ENCODE data around the gene ARHGEF10L.
A peak's percentile ranks its signal among the peaks of the same experiment; 100 is the strongest.

The ARHGEF10L gene

GRCh38 chr1:17527036-17527914 lies 12.2 kb upstream of the ARHGEF10L start:
- H3K4me1 ChIP-seq (ENCODE audit: control insufficient read depth, insufficient read depth, low read length) = peaks cover 19% of the 10 kb centered on the region
- no peak overlapping the region for H3K9ac ChIP-seq (ENCODE audit: low read length)

GRCh38 chr1:17529381-17529780 lies 10.1 kb upstream of the ARHGEF10L start:
- Histone ChIP-seq H3K4me3 (ENCODE audit: low read length) (no peak overlapping the region), H3K36me3 (ENCODE audit: control insufficient read depth, insufficient read depth, low read length) (no peaks in the 10 kb centered on the region), H3K27ac (ENCODE audit: low read depth, low read length) (no peak overlapping the region), H3K27me3 (ENCODE audit: control insufficient read depth, insufficient read depth, low read length) (no peaks in the 10 kb centered on the region), H3K9ac (ENCODE audit: low read length) (no peak overlapping the region), H3K4me1 (ENCODE audit: control insufficient read depth, insufficient read depth, low read length) (peaks cover 27% of the 10 kb centered on the region)

More at GRCh38 chr1:17527036-17527914, 12.2 kb upstream of the ARHGEF10L start:
- Histone ChIP-seq H3K27me3 (ENCODE audit: control insufficient read depth, insufficient read depth, low read length) (no peaks in the 10 kb centered on the region), H3K4me3 (ENCODE audit: low read length) (no peak overlapping the region), H3K27ac (ENCODE audit: low read depth, low read length) (peak overlapping the region; percentile 53), H3K36me3 (ENCODE audit: control insufficient read depth, insufficient read depth, low read length) (no peaks in the 10 kb centered on the region)

DNA sequence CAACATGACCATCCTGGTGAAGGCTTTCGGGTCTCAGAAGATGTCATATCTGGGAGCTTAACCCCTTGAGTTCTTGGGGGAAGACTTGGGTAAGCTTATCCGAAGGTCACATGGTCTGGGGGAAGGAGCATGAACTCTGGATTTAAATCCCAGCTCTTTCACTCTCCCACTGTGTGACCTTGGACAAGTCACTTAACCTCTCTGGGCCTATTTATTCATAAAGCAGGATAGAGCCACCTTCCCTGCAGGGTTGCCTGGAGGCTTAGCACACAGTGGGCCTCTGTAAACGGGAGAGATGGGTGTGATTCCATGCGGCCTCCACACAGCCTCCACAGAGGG lies 8.2 kb upstream of the ARHGEF10L start:
- Histone ChIP-seq H3K4me3 (ENCODE audit: low read length) (no peak overlapping the region), H3K27me3 (ENCODE audit: control insufficient read depth, insufficient read depth, low read length) (no peaks in the 10 kb centered on the region), H3K27ac (ENCODE audit: low read depth, low read length) (peak overlapping the region; percentile 79), H3K4me1 (ENCODE audit: control insufficient read depth, insufficient read depth, low read length) (peaks cover 27% of the 10 kb centered on the region), H3K9ac (ENCODE audit: low read length) (no peak overlapping the region), H3K36me3 (ENCODE audit: control insufficient read depth, insufficient read depth, low read length) (no peaks in the 10 kb centered on the region)

DNA sequence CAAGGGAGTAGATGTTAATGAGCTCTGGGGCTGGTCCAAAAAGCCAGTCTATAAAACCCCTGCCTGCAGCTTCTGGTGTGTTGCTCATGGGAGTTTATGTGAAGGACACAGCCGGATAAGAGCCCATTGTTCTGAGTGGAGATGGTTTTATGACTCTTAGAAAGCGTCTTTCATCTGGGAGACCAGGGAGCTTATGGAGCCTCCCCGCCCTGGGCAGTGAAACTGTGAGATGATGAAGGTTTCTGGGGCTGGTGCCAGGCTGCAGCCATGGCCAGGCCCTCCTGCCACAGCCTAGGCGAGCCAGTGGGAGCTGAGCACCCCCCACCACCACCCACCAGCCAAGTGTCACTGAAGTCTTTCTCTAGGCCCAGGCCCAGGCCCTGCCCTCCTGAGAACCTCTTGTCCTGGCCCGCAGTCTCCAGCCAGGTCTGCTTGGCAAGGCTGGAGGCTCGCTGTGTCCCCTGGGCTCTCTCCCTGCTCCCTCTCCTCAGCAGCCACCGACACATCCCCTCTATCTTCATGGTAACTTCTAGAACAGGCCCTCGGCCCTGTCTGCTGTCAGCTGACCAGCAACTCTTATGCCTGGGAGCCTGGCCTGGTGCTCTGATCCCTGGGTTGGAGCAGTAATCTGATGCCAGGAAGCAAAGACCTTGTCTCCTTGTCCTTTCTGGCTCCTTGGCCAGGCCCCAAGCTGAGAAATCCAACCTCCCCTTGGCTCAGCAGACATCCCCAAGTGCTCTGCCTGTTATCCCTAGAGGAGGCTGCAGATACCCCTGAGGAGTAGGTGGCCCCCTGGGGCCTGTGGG lies 7.6 kb upstream of the ARHGEF10L start:
- Histone ChIP-seq H3K36me3 (ENCODE audit: control insufficient read depth, insufficient read depth, low read length) (no peaks in the 10 kb centered on the region), H3K27me3 (ENCODE audit: control insufficient read depth, insufficient read depth, low read length) (no peaks in the 10 kb centered on the region), H3K27ac (ENCODE audit: low read depth, low read length) (peak overlapping the region; percentile 79), H3K4me3 (ENCODE audit: low read length) (no peak overlapping the region), H3K4me1 (ENCODE audit: control insufficient read depth, insufficient read depth, low read length) (peaks cover 26% of the 10 kb centered on the region), H3K9ac (ENCODE audit: low read length) (peak overlapping the region; percentile 34)

- no peak overlapping the region for H3K4me3 ChIP-seq (ENCODE audit: low read length)
- peaks cover 20% of the 10 kb centered on the region for H3K4me1 ChIP-seq (ENCODE audit: control insufficient read depth, insufficient read depth, low read length)
- no peaks in the 10 kb centered on the region for H3K36me3 ChIP-seq (ENCODE audit: control insufficient read depth, insufficient read depth, low read length)
- no peaks in the 10 kb centered on the region for H3K27me3 ChIP-seq (ENCODE audit: control insufficient read depth, insufficient read depth, low read length)
- peak overlapping the region; percentile 79 for H3K27ac ChIP-seq (ENCODE audit: low read depth, low read length)
- H3K9ac ChIP-seq (ENCODE audit: low read length) = no peak overlapping the region
Measured at GRCh38 chr1:17533201-17533600, 6.3 kb upstream of the ARHGEF10L start.

DNA sequence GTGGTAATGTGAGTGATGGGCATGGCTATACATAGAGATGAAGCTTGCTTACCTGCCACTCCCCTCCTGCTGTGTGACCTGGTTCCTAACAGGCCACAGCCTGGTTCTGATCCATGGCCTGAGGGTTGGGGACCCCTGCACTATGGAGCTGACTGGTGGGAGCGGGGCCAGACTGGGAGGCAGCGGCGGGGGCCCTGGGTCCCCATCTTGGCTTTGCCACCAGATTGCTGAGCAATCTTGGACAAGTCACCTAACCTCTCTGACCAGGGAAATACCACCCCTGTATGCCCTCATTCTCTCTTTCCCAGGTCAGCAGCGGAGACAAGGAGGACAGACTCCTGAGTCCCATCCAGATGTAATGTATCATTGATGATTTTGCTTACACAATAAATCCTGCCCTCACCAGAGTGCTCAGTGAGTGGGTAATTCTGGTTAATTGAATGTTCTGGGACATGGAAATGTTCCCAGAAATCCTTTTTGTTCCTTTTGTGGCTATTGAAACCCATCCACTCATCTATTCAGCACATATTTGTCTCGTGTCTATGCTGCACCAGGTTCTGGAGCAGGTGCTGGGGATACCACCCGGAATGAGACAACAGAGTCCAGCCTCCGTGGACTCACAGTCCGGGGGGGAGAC lies 4.1 kb upstream of the ARHGEF10L start:
- peaks cover 29% of the 10 kb centered on the region for H3K4me1 ChIP-seq (ENCODE audit: control insufficient read depth, insufficient read depth, low read length)
- H3K36me3 ChIP-seq (ENCODE audit: control insufficient read depth, insufficient read depth, low read length) = no peaks in the 10 kb centered on the region
- H3K27ac ChIP-seq (ENCODE audit: low read depth, low read length) = no peak overlapping the region
- no peaks in the 10 kb centered on the region for H3K27me3 ChIP-seq (ENCODE audit: control insufficient read depth, insufficient read depth, low read length)
- H3K9ac ChIP-seq (ENCODE audit: low read length) = no peak overlapping the region
- no peak overlapping the region for H3K4me3 ChIP-seq (ENCODE audit: low read length)

DNA sequence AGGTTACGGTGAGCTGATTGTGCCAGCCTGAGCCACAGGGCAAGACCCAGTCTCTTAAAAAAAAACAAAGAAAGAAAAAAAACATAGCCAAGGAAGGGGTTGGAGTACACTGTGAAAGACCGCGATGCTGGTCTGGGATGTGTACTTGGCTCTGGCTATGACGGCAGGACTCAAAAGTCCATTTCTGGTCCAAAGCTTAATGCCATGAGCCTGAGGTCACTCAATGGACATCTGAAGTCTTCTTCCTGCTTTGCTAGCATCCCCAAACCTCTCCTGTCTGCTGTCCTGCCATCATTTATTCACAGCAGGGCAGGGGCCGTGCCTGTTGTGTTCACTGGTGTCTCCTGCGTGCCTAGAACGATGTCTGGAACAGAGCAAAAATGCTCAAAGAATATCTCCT lies 1.5 kb upstream of the ARHGEF10L start:
- Histone ChIP-seq H3K36me3 (ENCODE audit: control insufficient read depth, insufficient read depth, low read length) (no peaks in the 10 kb centered on the region), H3K4me3 (ENCODE audit: low read length) (no peak overlapping the region), H3K9ac (ENCODE audit: low read length) (no peak overlapping the region), H3K4me1 (ENCODE audit: control insufficient read depth, insufficient read depth, low read length) (peaks cover 21% of the 10 kb centered on the region), H3K27me3 (ENCODE audit: control insufficient read depth, insufficient read depth, low read length) (no peaks in the 10 kb centered on the region), H3K27ac (ENCODE audit: low read depth, low read length) (peak overlapping the region; percentile 69)

- no peak overlapping the region for H3K9ac ChIP-seq (ENCODE audit: low read length)
- H3K4me1 ChIP-seq (ENCODE audit: control insufficient read depth, insufficient read depth, low read length) = peaks cover 20% of the 10 kb centered on the region
- H3K27me3 ChIP-seq (ENCODE audit: control insufficient read depth, insufficient read depth, low read length) = no peaks in the 10 kb centered on the region
- no peak overlapping the region for H3K4me3 ChIP-seq (ENCODE audit: low read length)
- H3K36me3 ChIP-seq (ENCODE audit: control insufficient read depth, insufficient read depth, low read length) = no peaks in the 10 kb centered on the region
- H3K27ac ChIP-seq (ENCODE audit: low read depth, low read length) = peak overlapping the region; percentile 78
Measured at GRCh38 chr1:17538428-17539117, 925 bp upstream of the ARHGEF10L start.

DNA sequence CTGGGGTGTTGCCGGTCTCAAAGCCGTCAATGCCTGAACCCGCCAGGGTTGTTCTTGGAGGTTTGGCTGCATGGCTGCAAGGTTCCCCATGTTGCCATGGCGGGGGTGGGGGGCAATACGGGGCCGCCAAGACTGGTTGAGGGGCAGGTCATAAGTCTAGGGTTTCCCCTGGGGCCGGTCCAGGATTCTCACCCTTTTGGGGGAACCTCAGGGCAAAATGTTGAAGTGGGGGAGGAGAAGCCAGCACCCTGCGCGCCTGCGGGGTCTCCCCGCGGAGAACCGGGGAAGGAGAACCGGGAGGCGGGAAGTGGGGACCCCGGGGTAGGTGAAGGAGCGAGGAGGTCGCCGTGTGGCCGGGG lies 401 bp upstream of the ARHGEF10L start:
- peaks cover 20% of the 10 kb centered on the region for H3K4me1 ChIP-seq (ENCODE audit: control insufficient read depth, insufficient read depth, low read length)
- no peak overlapping the region for H3K9ac ChIP-seq (ENCODE audit: low read length)
- peak overlapping the region; percentile 48 for H3K4me3 ChIP-seq (ENCODE audit: low read length)
- H3K36me3 ChIP-seq (ENCODE audit: control insufficient read depth, insufficient read depth, low read length) = no peaks in the 10 kb centered on the region
- no peaks in the 10 kb centered on the region for H3K27me3 ChIP-seq (ENCODE audit: control insufficient read depth, insufficient read depth, low read length)
- peak overlapping the region; percentile 78 for H3K27ac ChIP-seq (ENCODE audit: low read depth, low read length)

DNA sequence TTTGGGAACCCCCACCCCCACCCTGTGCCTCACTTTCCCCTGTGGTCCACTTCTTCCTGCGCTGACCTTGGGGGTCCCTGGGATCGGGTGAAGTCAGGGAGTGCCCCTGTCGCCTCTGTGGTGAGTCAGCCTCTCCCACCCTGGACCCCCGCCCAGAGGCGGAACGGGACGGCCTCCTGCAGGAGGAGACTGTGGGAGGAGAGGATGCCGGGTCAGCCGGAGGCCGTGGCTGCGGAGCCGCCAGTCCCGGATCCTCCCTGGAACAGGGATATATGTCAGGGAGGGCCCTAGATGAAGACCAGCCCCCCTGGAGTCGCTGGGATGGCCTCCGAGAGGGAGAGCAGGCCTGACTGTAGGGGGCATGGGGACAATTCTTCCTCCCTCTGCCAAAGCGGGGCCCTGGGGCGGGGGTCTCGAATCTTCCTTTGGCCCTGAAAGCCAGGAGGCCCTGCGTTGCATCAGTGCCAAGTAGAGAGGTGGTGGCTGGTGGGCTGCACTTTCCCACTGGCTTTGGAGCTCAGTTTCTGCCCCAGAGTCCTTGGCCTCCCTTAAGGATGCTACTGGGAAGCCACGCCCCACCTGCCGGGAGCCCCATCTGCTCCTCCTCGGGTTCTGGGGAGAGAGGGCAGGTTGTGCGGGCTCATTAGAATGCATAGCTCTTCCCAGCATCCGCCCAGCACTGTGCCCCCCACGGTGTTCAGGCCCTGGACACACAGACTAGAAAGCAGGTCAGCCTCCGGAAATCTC lies 930 bp downstream of the ARHGEF10L start:
- Histone ChIP-seq H3K4me1 (ENCODE audit: control insufficient read depth, insufficient read depth, low read length) (peaks cover 20% of the 10 kb centered on the region), H3K9ac (ENCODE audit: low read length) (peak overlapping the region; percentile 88), H3K27ac (ENCODE audit: low read depth, low read length) (peak overlapping the region; percentile 84), H3K27me3 (ENCODE audit: control insufficient read depth, insufficient read depth, low read length) (no peaks in the 10 kb centered on the region), H3K36me3 (ENCODE audit: control insufficient read depth, insufficient read depth, low read length) (no peaks in the 10 kb centered on the region), H3K4me3 (ENCODE audit: low read length) (peak overlapping the region; percentile 73)

GRCh38 chr1:17542645-17543044 lies 3.1 kb downstream of the ARHGEF10L start:
- Histone ChIP-seq H3K9ac (ENCODE audit: low read length) (no peak overlapping the region), H3K36me3 (ENCODE audit: control insufficient read depth, insufficient read depth, low read length) (no peaks in the 10 kb centered on the region), H3K27me3 (ENCODE audit: control insufficient read depth, insufficient read depth, low read length) (no peaks in the 10 kb centered on the region), H3K27ac (ENCODE audit: low read depth, low read length) (no peak overlapping the region), H3K4me1 (ENCODE audit: control insufficient read depth, insufficient read depth, low read length) (peaks cover 20% of the 10 kb centered on the region), H3K4me3 (ENCODE audit: low read length) (no peak overlapping the region)
